OCI-LY1 (cell line): ENCODE data around the gene GRHPR.
"Not testable (repeated sequence)": the region's sequence is repeated elsewhere in the genome, so short reads cannot be mapped to it uniquely, and the experiment has no call there.

Source experiments
- H2AFZ ChIP-seq: fragments of 200-600 bp; sonication (generic), shearing (Covaris generic); 2 replicates; pipeline ENCODE4 v1.6.0; 2014; ENCODE audit warnings: antibody characterized with exemption, mild to moderate bottlenecking, low read length
- H3F3A ChIP-seq: fragments of 200-600 bp; sonication (generic), shearing (Covaris generic); 2 replicates; pipeline ENCODE4 v1.6.0; 2014; ENCODE audit warnings: mild to moderate bottlenecking, antibody characterized with exemption, low read length, moderate library complexity; ENCODE audit not compliant: insufficient read depth
- H3K27ac ChIP-seq: fragments of 200-600 bp; sonication (generic); 2 replicates; pipeline ENCODE4 v1.5.1; 2014; ENCODE audit warnings: low read length, mixed run types, mild to moderate bottlenecking, low read depth; ENCODE audit not compliant: poor library complexity, severe bottlenecking
- H3K27me3 ChIP-seq: fragments of 200-600 bp; sonication (generic); 2 replicates; pipeline ENCODE4 v1.6.0; 2014; ENCODE audit warnings: antibody characterized with exemption, mild to moderate bottlenecking, low read length, moderate library complexity; ENCODE audit not compliant: insufficient read depth
- H3K36me3 ChIP-seq: fragments of 200-600 bp; sonication (generic); 2 replicates; pipeline ENCODE4 v1.6.1; 2014; ENCODE audit warnings: mild to moderate bottlenecking, antibody characterized with exemption, low read length, moderate library complexity, mixed read lengths; ENCODE audit not compliant: insufficient read depth
- H3K4me1 ChIP-seq: fragments of 200-600 bp; sonication (generic); 2 replicates; pipeline ENCODE4 v1.5.1; 2014; ENCODE audit warnings: mild to moderate bottlenecking, low read length, moderate library complexity; ENCODE audit not compliant: insufficient read depth, severe bottlenecking
- H3K4me2 ChIP-seq: fragments of 200-600 bp; sonication (generic), shearing (Covaris generic); 2 replicates; pipeline ENCODE4 v1.6.1; 2014; ENCODE audit warnings: low read length
- H3K4me3 ChIP-seq: fragments of 200-600 bp; sonication (generic); 2 replicates; pipeline ENCODE4 v1.5.1; 2014; ENCODE audit warnings: low read length, low read depth, mild to moderate bottlenecking, mixed read lengths; ENCODE audit not compliant: poor library complexity, severe bottlenecking
- H3K79me2 ChIP-seq: fragments of 200-600 bp; shearing (Covaris generic); 2 replicates; pipeline ENCODE4 v1.6.1; 2016; ENCODE audit warnings: mixed run types, low read length, mixed read lengths; ENCODE audit not compliant: insufficient read depth
- H3K9ac ChIP-seq: fragments of 200-600 bp; sonication (generic), shearing (Covaris generic); 2 replicates; pipeline ENCODE4 v1.6.1; 2014; ENCODE audit warnings: mild to moderate bottlenecking, low read length, mixed read lengths
- H3K9me2 ChIP-seq: fragments of 200-600 bp; sonication (generic), shearing (Covaris generic); 2 replicates; pipeline ENCODE4 v1.6.1; 2014; ENCODE audit warnings: low read depth, mild to moderate bottlenecking, low read length, mixed read lengths
- H3K9me3 ChIP-seq: fragments of 200-600 bp; shearing (Covaris generic); 2 replicates; pipeline ENCODE4 v1.6.1; 2014; ENCODE audit warnings: low read length, mixed read lengths
- H4K20me1 ChIP-seq: fragments of 200-600 bp; sonication (generic), shearing (Covaris generic); 2 replicates; pipeline ENCODE4 v1.6.0; 2016; ENCODE audit warnings: mild to moderate bottlenecking, low read length; ENCODE audit not compliant: insufficient read depth
- EZH2 ChIP-seq: fragments of 200-600 bp; sonication (generic), shearing (Covaris generic); IDR thresholded peaks from 2 replicates; pipeline ENCODE4 v1.8.0; 2017; ENCODE audit warnings: borderline replicate concordance, mixed run types, mild to moderate bottlenecking, antibody characterized with exemption, low read length, moderate library complexity, mixed read lengths
- TF ChIP-seq, protein P1 (sequence below): fragments of 200-600 bp; sonication (generic), shearing (Covaris generic); IDR thresholded peaks from 2 replicates; pipeline ENCODE4 v1.5.1; 2017; ENCODE audit warnings: mild to moderate bottlenecking, antibody characterized with exemption, low read length, moderate library complexity, mixed read lengths

GRHPR gene

DNA sequence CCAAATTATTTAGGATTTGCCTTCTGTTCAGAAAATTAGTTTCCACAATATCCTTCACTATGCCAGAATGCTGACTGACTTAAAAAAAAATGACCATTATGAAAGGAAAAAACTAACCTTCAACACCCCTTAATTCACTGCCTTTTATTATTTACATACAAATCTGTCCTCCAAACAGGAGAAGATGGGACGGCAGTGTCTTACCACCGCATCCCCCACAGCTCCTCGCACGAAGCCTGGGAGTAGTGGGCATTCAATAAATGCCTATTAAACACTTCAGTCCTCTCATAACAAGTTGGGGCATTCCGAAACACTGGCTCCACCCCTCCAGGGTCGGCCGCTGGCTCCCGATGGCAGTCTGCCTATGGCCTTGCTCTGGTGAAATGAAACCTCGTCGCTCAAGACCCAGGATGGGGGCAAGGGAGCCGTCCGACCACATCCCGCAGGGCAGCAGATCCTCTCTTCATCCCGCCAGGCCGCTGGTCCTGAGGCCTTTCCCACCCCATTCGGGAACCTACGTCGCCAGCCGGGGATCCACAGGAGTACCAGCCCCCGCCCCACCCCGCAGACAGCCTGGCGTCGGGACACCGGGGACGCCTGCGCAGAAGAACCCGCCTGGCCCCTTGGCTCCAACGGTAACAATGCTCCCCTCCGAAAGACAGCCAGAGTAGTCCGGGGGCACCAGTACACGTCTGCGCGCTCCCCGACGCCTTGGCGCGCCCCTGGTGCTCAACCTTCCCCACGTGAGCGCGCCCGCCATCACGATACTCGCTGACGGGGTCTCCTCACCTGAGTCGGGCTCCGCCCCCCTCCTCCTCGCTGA, 42.1 kb downstream of the GRHPR start:
- Histone ChIP-seq H3K79me2 (peaks cover 48% of the 10 kb centered on the region), H3K9ac (peak overlapping the region; percentile 87), H3F3A (no peaks in the 10 kb centered on the region), H3K9me2 (no peaks in the 10 kb centered on the region), H3K4me2 (peak overlapping the region; percentile 96), H3K27ac (peak overlapping the region; percentile 90), H2AFZ (no peak overlapping the region), H3K36me3 (peaks cover 7% of the 10 kb centered on the region; the same call in 1 of the 2 replicates), H3K27me3 (no peaks in the 10 kb centered on the region), H3K4me1 (peaks cover 41% of the 10 kb centered on the region), H3K9me3 (no peaks in the 10 kb centered on the region), H3K4me3 (peak overlapping the region; percentile 86), H4K20me1 (no peaks in the 10 kb centered on the region)
- TF ChIP-seq, protein P1, sequence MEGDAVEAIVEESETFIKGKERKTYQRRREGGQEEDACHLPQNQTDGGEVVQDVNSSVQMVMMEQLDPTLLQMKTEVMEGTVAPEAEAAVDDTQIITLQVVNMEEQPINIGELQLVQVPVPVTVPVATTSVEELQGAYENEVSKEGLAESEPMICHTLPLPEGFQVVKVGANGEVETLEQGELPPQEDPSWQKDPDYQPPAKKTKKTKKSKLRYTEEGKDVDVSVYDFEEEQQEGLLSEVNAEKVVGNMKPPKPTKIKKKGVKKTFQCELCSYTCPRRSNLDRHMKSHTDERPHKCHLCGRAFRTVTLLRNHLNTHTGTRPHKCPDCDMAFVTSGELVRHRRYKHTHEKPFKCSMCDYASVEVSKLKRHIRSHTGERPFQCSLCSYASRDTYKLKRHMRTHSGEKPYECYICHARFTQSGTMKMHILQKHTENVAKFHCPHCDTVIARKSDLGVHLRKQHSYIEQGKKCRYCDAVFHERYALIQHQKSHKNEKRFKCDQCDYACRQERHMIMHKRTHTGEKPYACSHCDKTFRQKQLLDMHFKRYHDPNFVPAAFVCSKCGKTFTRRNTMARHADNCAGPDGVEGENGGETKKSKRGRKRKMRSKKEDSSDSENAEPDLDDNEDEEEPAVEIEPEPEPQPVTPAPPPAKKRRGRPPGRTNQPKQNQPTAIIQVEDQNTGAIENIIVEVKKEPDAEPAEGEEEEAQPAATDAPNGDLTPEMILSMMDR, result no peak
- TF ChIP-seq EZH2, result no peak

DNA sequence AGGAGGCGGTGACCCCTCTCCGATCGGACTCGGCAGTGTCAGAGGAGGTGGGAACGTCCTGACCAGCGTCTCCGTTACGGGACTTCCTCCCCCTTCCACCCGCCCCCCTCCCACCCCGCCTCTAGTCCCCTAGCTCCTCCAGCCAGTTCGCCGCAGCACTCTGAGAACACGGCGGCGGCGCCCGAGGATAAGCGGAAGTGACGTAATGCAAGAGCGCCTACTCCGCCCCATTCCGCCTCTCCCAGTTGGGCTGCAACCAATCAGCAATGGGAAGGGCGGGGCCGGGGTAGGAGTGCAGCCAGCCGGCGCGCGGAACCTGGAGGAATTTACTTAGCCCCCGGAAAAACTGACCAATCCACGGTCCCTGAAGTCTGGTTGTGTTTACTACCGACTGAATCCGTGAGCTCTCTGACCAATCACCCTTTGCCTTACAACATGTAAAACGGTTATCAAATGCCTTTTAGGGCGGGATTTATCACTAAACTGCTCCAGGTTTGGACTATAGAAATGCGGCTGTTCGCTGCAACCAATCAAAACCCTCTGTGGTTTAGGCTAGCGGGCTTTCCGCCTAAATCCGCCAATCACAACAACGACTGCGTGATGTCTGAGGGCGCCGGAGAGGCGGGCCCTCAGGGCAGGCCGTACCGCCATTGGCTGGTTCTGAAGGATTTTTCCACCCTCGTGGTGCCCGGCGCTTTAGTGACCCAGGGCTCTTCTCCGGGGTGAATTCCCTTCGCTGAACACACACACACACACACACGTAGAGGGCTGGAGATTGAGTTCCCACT, 42.9 kb downstream of the GRHPR start, which contains the start of gene ZBTB5:
Gene ZBTB5 (minus strand): TSS at position 202 of the 788 bp plus-strand sequence. CDS start 22,899 bp downstream, outside the sequence.
- no peaks in the 10 kb centered on the region for H3F3A ChIP-seq
- H3K79me2 ChIP-seq, result peaks cover 42% of the 10 kb centered on the region
- peak within 1 kb of the TSS; percentile 96 for H3K4me2 ChIP-seq
- no peaks in the 10 kb centered on the region for H4K20me1 ChIP-seq
- H3K4me3 ChIP-seq, result peak within 1 kb of the TSS; percentile 86
- H3K36me3 ChIP-seq, result peaks cover 7% of the 10 kb centered on the region; the same call in 1 of the 2 replicates
- H3K9ac ChIP-seq, result peak within 1 kb of the TSS; percentile 87
- 0 out of 2 replicates have a peak within 1 kb of the TSS, but pooled peaks have one; percentile 2 for H2AFZ ChIP-seq
- no peaks in the 10 kb centered on the region for H3K9me2 ChIP-seq
- H3K27me3 ChIP-seq, result no peaks in the 10 kb centered on the region
- no peaks in the 10 kb centered on the region for H3K9me3 ChIP-seq
- peak within 1 kb of the TSS; percentile 90 for H3K27ac ChIP-seq
- H3K4me1 ChIP-seq, result peaks cover 41% of the 10 kb centered on the region
- TF ChIP-seq EZH2, result no peak
- TF ChIP-seq, protein P1, result no peak

DNA sequence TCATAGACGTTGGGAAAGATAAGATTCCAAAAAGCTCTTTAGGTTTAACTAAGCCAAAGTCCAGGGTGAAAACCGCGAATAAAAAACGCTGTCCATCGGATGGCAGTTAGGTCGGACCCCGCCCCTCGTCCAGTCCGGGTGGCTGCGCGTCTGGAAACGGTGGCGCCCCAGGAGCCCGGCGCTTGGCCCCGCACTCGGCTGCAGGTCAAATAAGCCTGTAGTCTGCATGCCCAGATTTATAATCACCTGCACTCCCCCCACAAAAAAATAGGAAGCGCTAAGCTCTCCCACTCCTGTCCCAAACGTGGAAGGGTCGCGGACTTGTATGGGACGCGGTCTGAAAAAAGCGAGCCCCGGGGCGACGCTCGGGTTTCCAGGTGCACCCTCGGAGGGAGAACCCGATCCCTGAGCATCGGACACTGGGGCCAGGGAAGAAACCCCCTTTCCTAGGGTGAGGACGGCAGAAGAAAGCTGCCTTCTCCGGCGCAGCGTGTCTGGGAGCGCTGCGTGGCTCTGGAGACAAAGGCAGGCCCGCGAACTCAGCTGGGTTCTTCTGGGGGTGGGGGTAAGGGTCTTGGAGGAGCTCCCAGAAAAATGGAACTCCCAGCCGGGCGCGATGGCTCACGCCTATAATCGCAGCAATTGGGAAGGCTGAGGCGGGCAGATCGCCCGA, 43.7 kb downstream of the GRHPR start:
- Histone ChIP-seq H3K9ac (peak overlapping the region; percentile 85), H3K4me3 (peak overlapping the region; percentile 86), H2AFZ (0 out of 2 replicates have a peak overlapping the region, but pooled peaks have one; percentile 2), H4K20me1 (no peaks in the 10 kb centered on the region), H3K27ac (peak overlapping the region; percentile 90), H3K4me2 (peak overlapping the region; percentile 95), H3F3A (no peaks in the 10 kb centered on the region), H3K4me1 (peaks cover 41% of the 10 kb centered on the region), H3K36me3 (no peaks in the 10 kb centered on the region), H3K79me2 (peaks cover 34% of the 10 kb centered on the region), H3K9me2 (no peaks in the 10 kb centered on the region), H3K9me3 (no peaks in the 10 kb centered on the region), H3K27me3 (no peaks in the 10 kb centered on the region)
- TF ChIP-seq, protein P1, result no peak
- TF ChIP-seq EZH2, result no peak

DNA sequence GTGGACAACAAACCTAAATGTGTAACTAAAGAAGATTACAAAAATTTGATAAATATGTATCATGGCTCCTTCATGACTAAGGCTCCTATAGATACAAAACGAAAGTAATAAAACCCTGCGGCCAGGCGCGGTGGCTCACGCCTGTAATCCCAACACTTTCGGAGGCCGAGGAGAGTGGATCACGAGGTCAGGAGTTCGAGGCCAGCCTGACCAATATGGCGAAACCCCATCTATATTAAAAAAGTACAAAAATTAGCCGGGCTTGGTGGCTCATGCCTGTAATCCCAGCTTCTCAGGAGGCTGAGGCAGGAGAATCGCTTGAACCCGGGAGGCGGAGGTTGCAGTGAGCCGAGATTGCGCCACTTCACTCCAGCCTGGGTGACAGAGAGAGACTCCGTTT, 45.0 kb downstream of the GRHPR start:
- not testable (repeated sequence) for H3K9me3 ChIP-seq, H3K4me2 ChIP-seq, H3K27me3 ChIP-seq, H3K27ac ChIP-seq, H3K36me3 ChIP-seq, H3F3A ChIP-seq, H3K4me3 ChIP-seq, H3K9ac ChIP-seq, H3K9me2 ChIP-seq, H4K20me1 ChIP-seq, H2AFZ ChIP-seq
- peaks cover 36% of the 10 kb centered on the region for H3K4me1 ChIP-seq
- peaks cover 21% of the 10 kb centered on the region for H3K79me2 ChIP-seq
